Keratinocyte (primary cell): ENCODE measurements around the gene ANKRD18A.

ENCODE experiments used
- EZH2 ChIP-seq: IDR thresholded peaks from one replicate; pipeline ENCODE4 v1.6.1; 2012; ENCODE audit warnings: inconsistent platforms, mild to moderate bottlenecking, low read length, moderate library complexity
- TF ChIP-seq, protein P1 (sequence below), 3 experiments: IDR thresholded peaks in 1 of 3; conservative IDR thresholded peaks in 1 of 3; optimal IDR thresholded peaks in 1 of 3; 2 replicates in 2 of 3; 3 replicates in 1 of 3; pipeline versions ENCODE3 to v1.5.1; 2011; ENCODE audit warnings: low read length in 3 of 3, mild to moderate bottlenecking in 3 of 3, moderate library complexity in 2 of 3, control low read depth in 1 of 3, inconsistent platforms in 1 of 3; ENCODE audit not compliant: insufficient read depth in 2 of 3; ENCODE audit errors: extremely low read depth in 1 of 3

DNA sequence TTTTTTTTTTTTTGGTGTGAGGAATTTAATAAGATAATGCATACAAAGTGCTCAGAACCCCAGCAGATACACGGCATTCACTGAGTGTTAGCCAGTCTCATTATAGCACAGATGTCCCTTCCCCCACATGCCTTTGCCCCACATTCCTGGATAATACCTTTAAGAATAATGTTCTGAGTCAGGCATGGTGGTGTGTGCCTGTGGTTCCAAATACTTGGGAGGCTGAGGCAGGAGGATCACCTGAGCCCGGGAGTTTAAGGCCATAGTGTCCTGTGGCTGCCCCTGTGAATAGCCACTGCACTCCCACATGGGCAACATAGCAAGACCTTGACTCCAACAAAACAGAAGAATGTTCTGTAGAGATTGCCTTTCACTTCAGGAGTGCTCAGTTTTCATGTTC is 24.2 kb upstream of the ANKRD18A start:
- TF ChIP-seq, protein P1, sequence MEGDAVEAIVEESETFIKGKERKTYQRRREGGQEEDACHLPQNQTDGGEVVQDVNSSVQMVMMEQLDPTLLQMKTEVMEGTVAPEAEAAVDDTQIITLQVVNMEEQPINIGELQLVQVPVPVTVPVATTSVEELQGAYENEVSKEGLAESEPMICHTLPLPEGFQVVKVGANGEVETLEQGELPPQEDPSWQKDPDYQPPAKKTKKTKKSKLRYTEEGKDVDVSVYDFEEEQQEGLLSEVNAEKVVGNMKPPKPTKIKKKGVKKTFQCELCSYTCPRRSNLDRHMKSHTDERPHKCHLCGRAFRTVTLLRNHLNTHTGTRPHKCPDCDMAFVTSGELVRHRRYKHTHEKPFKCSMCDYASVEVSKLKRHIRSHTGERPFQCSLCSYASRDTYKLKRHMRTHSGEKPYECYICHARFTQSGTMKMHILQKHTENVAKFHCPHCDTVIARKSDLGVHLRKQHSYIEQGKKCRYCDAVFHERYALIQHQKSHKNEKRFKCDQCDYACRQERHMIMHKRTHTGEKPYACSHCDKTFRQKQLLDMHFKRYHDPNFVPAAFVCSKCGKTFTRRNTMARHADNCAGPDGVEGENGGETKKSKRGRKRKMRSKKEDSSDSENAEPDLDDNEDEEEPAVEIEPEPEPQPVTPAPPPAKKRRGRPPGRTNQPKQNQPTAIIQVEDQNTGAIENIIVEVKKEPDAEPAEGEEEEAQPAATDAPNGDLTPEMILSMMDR (optimal IDR thresholded peaks at IDR 0.05 in 1 of 3, IDR thresholded peaks at IDR 0.05 in 1 of 3, conservative IDR thresholded peaks at IDR 0.05 in 1 of 3; ENCODE audit: extremely low read depth in 1 of 3, insufficient read depth in 2 of 3, low read length in 3 of 3), result no peak
- TF ChIP-seq EZH2, result no peak
